Caco-2 (cell line): ENCODE results near the gene MAN1B1. TPM values are rescaled to one million over a fixed set of nuclear protein-coding genes. Genes with fewer than 3 reads are reported as not detected.

Source experiments
- BruUV-seq: library from RNA; stranded (reverse); fragments of 400-500 nt; replicated peaks from 2 replicates; lab custom pipeline; 2021; lab: Mats Ljungman, UMichigan
- CTCF ChIA-PET: fragments of 300-600 bp; sonication (Branson Sonifier 250); formaldehyde crosslinking; loops from one replicate; lab custom pipeline; 2022; ENCODE audit warnings: antibody characterized with exemption; lab: Charles Lee
- POLR2A ChIA-PET: fragments of 300-600 bp; sonication (Branson Sonifier 250); formaldehyde crosslinking; loops from one replicate; lab custom pipeline; 2022; ENCODE audit warnings: antibody characterized with exemption; lab: Charles Lee
- DNase-seq, 2 experiments: peaks; one replicate each; pipeline versions ENCODE4 v3.0.0 to v3.0.0-alpha.2; 2020 to 2022
- H3K27me3 ChIP-seq: replicated peaks from 2 replicates; pipeline ENCODE4 v1.6.0; 2011; ENCODE audit warnings: low read length; ENCODE audit not compliant: control insufficient read depth, insufficient read depth
- H3K36me3 ChIP-seq: 2 replicates; pipeline ENCODE4 v1.5.1; 2011; ENCODE audit warnings: low read length; ENCODE audit not compliant: control insufficient read depth, insufficient read depth
- H3K4me1 ChIP-seq: fragments of 250-450 bp; sonication (Bioruptor Pico); 2 replicates; pipeline ENCODE4 v1.5.1; 2020; ENCODE audit warnings: mild to moderate bottlenecking
- H3K4me3 ChIP-seq: 2 replicates; pipeline ENCODE4 v1.5.1; 2011; ENCODE audit warnings: low read depth, mild to moderate bottlenecking, control low read depth, low read length
- H3K9me3 ChIP-seq: fragments of 250-450 bp; sonication (Bioruptor Pico); 2 replicates; pipeline ENCODE4 v1.5.1; 2020; ENCODE audit warnings: mild to moderate bottlenecking, moderate library complexity
- H3K27ac Mint-ChIP-seq: one replicate; pipeline ENCODE4 v1.8.0; 2022; ENCODE audit warnings: mixed read lengths; ENCODE audit not compliant: unreplicated experiment
- H3K27me3 Mint-ChIP-seq: one replicate; pipeline ENCODE4 v1.8.0; 2022; ENCODE audit warnings: mixed read lengths; ENCODE audit not compliant: insufficient read depth, unreplicated experiment
- H3K36me3 Mint-ChIP-seq: one replicate; pipeline ENCODE4 v1.8.0; 2022; ENCODE audit warnings: mild to moderate bottlenecking, mixed read lengths; ENCODE audit not compliant: insufficient read depth, unreplicated experiment
- H3K4me1 Mint-ChIP-seq: one replicate; pipeline ENCODE4 v1.8.0; 2022; ENCODE audit warnings: low read depth, mixed read lengths; ENCODE audit not compliant: unreplicated experiment
- H3K4me3 Mint-ChIP-seq: one replicate; pipeline ENCODE4 v1.8.0; 2022; ENCODE audit warnings: mild to moderate bottlenecking, moderate library complexity, mixed read lengths; ENCODE audit not compliant: unreplicated experiment
- H3K9me3 Mint-ChIP-seq: one replicate; pipeline ENCODE4 v1.8.0; 2022; ENCODE audit warnings: mixed read lengths; ENCODE audit not compliant: unreplicated experiment
- intact Hi-C: fragments of 100-400 bp; cut with micrococcal nuclease; formaldehyde crosslinking; loops from one replicate; pipeline ENCODE4 v1.10.0; 2022; ENCODE audit not compliant: unreplicated experiment
- total RNA-seq: library from RNA; stranded (reverse); gene quantifications from 2 replicates; pipeline ENCODE4 v1.2.3, GENCODE V29; 2022
- TF ChIP-seq, protein P1 (sequence below), 2 experiments: fragments of 200-600 bp in 1 of 2; IDR thresholded peaks; 1 replicate in 1 of 2; 2 replicates in 1 of 2; pipeline versions ENCODE4 v1.5.1 to v1.8.0; 2011 to 2022; ENCODE audit warnings: antibody characterized with exemption in 1 of 2, control low read depth in 1 of 2, inconsistent platforms in 1 of 2, low read depth in 1 of 2, low read length in 1 of 2, mild to moderate bottlenecking in 1 of 2, moderate library complexity in 1 of 2; ENCODE audit not compliant: insufficient read depth in 1 of 2, severe bottlenecking in 1 of 2, unreplicated experiment in 1 of 2

Gene MAN1B1
- total RNA-seq, 1 experiment from 2014 or later: 57.7 TPM

DNA sequence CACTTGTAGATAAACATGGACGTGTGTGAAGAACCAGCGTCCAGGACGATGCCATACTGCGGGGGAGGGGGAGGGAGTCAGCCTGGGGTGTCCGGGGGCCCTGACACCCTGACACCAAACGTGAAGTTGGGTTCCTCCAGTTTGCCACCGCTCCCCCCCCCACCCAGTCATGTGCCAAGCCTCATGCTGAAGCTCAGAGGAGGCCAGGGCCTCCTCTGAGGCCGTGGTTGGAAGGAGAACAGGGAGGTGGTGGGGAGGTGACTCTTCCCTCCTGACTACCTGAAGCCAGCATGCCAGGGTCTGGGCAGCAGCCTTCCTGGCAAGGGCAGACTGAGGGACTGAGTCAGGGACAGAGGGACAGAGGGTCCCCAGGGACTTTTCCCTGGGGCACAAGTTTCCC is 34.5 kb upstream of the MAN1B1 start:
- CTCF ChIA-PET: interaction anchor here (1.0 to 1.1 kb wide), 3 partner anchors 15 to 18 kb away, joined by 3 to 5 read pairs (median 3); no protein-coding TSS in a partner anchor
- Histone ChIP-seq H3K4me1 (peaks cover 18% of the 10 kb centered on the region), H3K9me3 (no peaks in the 10 kb centered on the region), H3K36me3 (no peaks in the 10 kb centered on the region), H3K27me3 (no peaks in the 10 kb centered on the region), H3K4me3 (no peak overlapping the region)
- no peaks in the 10 kb centered on the region for H3K9me3 Mint-ChIP-seq
- H3K4me1 Mint-ChIP-seq: peaks cover 6% of the 10 kb centered on the region
- no peaks in the 10 kb centered on the region for H3K27me3 Mint-ChIP-seq
- BruUV-seq: no TSS peak
- no peak for DNase-seq
- peaks cover 4% of the 10 kb centered on the region for H3K36me3 Mint-ChIP-seq
- TF ChIP-seq, protein P1, sequence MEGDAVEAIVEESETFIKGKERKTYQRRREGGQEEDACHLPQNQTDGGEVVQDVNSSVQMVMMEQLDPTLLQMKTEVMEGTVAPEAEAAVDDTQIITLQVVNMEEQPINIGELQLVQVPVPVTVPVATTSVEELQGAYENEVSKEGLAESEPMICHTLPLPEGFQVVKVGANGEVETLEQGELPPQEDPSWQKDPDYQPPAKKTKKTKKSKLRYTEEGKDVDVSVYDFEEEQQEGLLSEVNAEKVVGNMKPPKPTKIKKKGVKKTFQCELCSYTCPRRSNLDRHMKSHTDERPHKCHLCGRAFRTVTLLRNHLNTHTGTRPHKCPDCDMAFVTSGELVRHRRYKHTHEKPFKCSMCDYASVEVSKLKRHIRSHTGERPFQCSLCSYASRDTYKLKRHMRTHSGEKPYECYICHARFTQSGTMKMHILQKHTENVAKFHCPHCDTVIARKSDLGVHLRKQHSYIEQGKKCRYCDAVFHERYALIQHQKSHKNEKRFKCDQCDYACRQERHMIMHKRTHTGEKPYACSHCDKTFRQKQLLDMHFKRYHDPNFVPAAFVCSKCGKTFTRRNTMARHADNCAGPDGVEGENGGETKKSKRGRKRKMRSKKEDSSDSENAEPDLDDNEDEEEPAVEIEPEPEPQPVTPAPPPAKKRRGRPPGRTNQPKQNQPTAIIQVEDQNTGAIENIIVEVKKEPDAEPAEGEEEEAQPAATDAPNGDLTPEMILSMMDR (IDR thresholded peaks at IDR 0.05; ENCODE audit: insufficient read depth in 1 of 2, low read depth in 1 of 2, low read length in 1 of 2, severe bottlenecking in 1 of 2, unreplicated experiment in 1 of 2): no peak
- intact Hi-C loops: no loop called here
- peak overlapping the region; percentile 11 for H3K4me3 Mint-ChIP-seq
- POLR2A ChIA-PET: interaction anchor here (0.6 kb wide), 2 partner anchors 34 to 42 kb away, joined by 5 read pairs; no protein-coding TSS in a partner anchor
- H3K27ac Mint-ChIP-seq: no peak overlapping the region

DNA sequence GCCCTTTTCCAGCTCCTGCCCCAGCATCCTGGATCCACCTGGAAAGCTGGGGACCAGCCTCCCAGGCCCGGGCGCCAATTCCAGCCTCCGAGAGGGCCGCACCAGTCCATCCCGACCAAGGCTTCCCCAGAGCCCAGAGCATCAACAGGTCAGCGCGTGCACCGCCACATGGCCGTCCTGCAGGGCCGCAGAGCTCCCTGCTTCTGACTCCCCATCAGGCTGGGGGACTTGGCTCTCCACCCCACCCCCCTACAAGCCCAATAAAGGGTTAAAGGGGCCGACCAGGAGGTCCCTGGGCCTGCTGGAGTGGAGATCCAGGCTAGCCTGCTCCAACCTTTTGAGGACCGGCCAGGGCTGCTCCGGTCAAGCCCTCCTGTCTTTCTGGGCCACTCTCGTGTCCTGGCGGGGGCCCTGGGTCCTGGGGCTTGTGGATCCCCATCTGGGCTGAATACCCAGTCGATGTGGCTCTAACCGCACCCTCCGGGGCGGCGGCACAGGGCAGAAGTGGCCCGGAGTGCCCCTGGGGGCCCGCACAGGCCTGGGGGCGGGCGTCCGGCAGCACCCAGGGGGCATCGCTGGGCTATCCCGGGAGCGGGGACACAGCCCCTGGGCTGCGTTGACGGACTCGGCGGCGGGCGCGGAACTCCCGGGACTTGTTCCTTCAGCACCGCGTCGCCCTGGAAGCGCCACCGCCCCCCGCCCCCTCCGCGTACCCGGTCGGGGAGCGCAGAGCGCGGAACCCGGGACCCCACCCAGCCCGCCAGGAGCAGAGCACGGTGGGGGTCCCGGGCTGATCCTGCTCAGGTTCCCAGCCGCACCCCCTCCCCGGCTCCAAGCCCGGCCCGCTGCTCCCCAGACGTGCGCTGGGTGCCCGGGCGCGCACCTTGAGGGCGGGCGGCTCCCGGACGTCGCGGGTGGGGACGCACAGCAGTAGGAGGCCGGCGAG is 33.5 kb upstream of the MAN1B1 start:
- DNase-seq: no peak
- H3K36me3 ChIP-seq: no peaks in the 10 kb centered on the region
- H3K4me3 Mint-ChIP-seq: peak overlapping the region; percentile 66
- TF ChIP-seq, protein P1 (IDR thresholded peaks at IDR 0.05; ENCODE audit: insufficient read depth in 1 of 2, low read depth in 1 of 2, low read length in 1 of 2, severe bottlenecking in 1 of 2, unreplicated experiment in 1 of 2): no peak
- H3K27me3 ChIP-seq: no peaks in the 10 kb centered on the region
- peak overlapping the region; percentile 51 for H3K4me3 ChIP-seq
- peaks cover 18% of the 10 kb centered on the region for H3K4me1 ChIP-seq
- no peaks in the 10 kb centered on the region for H3K9me3 Mint-ChIP-seq
- no peaks in the 10 kb centered on the region for H3K27me3 Mint-ChIP-seq
- CTCF ChIA-PET: interaction anchor here (0.7 to 2.8 kb wide), 7 partner anchors 11 to 24 kb away, joined by 3 to 24 read pairs (median 3); no protein-coding TSS in a partner anchor
- H3K9me3 ChIP-seq: no peaks in the 10 kb centered on the region
- H3K4me1 Mint-ChIP-seq: peaks cover 6% of the 10 kb centered on the region
- BruUV-seq: no TSS peak
- peaks cover 4% of the 10 kb centered on the region for H3K36me3 Mint-ChIP-seq
- intact Hi-C loops: no loop called here
- POLR2A ChIA-PET: interaction anchor here (0.6 to 1.3 kb wide), 2 partner anchors 17 to 33 kb away, joined by 5 to 9 read pairs; partner anchors contain the start of gene SAPCD2
- no peak overlapping the region for H3K27ac Mint-ChIP-seq
